Measurements from ENCODE around the gene CHCHD1. TPM values are rescaled to one million over a fixed set of nuclear protein-coding genes. Genes with fewer than 3 reads are reported as not detected.
A peak's percentile ranks its signal among the peaks of the same experiment; 100 is the strongest.
"Not testable (repeated sequence)": the region's sequence is repeated elsewhere in the genome, so short reads cannot be mapped to it uniquely, and the experiment has no call there.

CHCHD1 gene
- total RNA-seq (2014; rRNA removed; shearing (Covaris generic)) = 65.5 and 76.8 TPM in 2 replicates

DNA sequence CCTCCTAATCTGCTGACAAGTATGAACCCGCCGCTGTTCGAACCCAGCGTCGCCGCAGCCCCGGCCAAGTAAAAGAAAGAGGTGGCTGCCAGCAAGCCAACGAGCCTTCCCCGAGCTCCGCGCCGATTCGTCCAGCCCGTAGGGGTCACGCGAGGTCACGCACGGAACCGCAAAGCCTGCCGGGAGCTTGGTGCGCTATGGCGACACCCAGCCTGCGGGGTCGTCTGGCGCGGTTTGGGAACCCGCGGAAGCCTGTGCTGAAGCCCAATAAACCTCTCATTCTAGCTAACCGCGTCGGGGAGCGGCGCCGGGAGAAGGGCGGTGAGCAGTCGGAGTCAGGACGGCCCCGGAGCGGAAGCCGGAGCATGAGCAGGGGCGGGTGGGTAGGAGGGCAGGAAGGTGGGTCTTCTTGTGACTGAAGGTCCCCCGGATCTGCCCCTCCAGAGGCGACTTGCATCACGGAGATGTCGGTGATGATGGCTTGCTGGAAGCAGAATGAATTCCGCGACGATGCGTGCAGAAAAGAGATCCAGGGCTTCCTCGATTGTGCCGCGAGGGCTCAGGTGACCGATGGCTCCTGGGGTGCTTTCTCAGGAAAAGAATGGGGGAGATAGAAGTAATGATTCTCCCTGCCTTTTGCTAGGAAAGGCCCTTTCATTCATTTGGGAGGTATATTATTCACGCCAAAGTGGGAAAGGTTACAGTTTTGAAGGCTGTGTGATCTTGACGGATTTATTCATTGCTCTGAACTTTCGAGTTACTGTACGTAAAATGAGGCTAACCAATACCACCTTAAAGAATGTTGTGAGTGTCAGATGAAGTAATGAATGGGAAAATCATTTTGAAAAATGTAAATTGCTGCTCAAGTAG lies at the start of gene CHCHD1:
CHCHD1 (plus strand) TSS at position 170 of the 870 bp plus-strand sequence; CDS start at position 198, 28 bp downstream.
- peak; percentile 87 for DNase-seq (ENCODE audit: low spot score)
- in situ Hi-C loops (cut with HindIII; ENCODE audit: low sequenced_read_pairs) = no loop called here

DNA sequence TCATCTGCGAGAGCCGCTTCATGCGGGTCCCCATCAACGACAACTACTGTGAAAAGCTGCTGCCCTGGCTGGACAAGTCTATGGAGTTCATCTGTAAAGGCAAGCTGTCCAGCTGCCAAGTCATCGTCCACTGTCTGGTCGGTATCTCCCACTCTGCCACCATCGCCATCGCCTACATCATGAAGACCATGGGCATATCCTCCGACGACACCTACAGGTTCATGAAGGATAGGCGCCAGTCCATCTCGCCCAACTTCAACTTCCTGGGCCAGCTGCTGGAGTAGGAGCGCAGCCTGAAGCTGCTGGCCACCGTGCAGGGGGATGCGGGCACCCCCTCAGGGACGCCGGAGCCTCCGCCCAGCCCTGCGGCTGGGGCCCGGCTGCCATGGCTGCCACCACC lies 49.4 kb upstream of the CHCHD1 start:
- in situ Hi-C loops (cut with HindIII; ENCODE audit: low sequenced_read_pairs) = no loop called here
- no peak for DNase-seq (ENCODE audit: low spot score)

DNA sequence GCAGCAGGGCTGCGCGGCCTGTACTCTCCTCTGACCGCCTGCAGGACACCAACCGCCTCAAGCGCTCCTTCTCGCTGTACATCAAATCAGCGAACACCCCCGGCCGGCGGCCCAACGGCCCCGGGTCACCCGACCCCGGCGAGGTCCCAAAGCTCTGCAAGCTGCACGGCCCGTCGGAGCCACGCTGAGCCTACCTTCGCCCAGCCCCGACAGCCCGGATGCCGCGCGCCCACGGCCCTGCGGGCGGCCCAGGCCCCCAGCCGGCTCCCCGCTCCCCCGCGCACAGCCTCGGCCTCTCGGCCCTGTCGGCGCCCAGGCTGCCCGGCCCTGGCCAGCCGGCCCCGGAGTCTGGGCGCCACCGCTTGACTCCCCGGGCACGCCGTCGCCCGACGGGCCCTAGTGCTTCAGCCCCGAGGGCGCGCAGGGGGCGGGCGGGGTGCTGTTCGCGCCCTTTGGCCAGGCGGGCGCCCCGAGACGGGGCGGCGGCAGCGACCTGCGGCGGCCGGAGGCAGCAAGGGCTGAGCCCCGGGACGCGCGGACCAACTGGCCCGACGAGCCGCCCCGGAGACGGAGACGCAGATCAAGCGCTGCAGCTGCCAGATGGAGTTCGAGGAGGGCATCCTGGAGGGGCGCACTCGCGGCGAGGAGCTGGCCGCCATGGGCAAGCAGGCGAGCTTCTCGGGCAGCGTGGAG lies 48.8 kb upstream of the CHCHD1 start:
- in situ Hi-C loops (cut with HindIII; ENCODE audit: low sequenced_read_pairs) = no loop called here
- DNase-seq (ENCODE audit: low spot score) = no peak

DNA sequence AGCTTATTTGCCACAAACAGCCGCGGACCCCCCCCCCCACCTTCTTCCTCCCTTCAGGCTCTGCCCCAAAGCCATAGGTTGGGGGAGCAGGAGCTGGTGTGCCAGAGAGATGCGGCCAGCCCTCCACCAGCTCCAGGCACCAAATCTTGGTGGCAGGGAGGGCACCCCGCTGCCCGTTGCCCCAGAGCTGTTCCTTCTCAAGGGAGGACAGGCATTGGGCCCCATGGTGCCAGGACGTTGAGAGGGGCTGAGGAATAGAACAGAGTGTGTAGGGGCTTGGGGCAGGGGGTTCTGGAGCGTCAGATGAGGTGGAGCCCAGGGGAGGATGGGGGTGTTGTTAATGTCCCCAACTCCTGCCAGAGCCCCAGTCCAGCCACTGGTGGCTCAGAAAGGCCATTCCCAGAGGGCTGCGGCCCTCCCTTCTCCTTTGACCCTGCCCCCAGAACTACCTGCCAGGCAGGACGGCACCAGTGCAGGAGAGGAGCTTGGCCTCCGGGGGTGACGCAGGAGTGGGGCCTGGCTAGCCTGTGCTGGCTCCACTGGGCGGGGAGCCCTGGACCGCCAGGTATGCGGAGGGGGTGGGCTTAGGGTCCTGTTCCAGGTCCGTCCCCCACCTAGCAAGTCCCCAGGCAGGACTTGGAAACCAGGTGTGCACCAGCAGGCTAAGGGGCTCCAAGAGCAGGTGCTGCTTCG lies 47.7 kb upstream of the CHCHD1 start:
- no peak for DNase-seq (ENCODE audit: low spot score)
- in situ Hi-C loops (cut with HindIII; ENCODE audit: low sequenced_read_pairs) = no loop called here

DNA sequence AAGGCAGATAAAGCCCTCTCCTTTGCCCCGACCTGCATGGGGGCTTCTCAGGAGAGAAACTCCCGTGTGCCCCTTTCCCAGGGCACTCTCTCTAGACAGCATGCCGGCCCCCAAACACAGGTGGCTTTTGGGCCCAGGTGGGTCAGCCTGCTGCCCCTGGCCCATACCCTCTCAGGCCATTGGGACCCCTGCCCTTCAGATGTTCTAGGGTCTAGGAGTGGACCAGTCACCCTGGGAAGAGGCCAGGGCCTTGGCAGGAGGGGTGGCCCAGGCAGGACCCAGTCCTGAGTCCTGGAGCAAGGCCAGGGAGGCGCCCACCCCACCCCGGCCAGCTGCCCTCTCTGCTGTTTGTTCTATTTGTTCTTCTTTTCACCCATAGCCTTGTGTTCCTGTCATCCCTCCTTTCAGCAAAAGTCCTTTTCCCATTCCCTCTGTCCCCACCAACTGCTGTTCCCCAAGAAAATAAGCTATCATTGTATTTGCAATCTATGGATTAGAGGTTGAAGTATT lies 47.0 kb upstream of the CHCHD1 start:
- in situ Hi-C loops (cut with HindIII; ENCODE audit: low sequenced_read_pairs) = no loop called here
- no peak for DNase-seq (ENCODE audit: low spot score)

DNA sequence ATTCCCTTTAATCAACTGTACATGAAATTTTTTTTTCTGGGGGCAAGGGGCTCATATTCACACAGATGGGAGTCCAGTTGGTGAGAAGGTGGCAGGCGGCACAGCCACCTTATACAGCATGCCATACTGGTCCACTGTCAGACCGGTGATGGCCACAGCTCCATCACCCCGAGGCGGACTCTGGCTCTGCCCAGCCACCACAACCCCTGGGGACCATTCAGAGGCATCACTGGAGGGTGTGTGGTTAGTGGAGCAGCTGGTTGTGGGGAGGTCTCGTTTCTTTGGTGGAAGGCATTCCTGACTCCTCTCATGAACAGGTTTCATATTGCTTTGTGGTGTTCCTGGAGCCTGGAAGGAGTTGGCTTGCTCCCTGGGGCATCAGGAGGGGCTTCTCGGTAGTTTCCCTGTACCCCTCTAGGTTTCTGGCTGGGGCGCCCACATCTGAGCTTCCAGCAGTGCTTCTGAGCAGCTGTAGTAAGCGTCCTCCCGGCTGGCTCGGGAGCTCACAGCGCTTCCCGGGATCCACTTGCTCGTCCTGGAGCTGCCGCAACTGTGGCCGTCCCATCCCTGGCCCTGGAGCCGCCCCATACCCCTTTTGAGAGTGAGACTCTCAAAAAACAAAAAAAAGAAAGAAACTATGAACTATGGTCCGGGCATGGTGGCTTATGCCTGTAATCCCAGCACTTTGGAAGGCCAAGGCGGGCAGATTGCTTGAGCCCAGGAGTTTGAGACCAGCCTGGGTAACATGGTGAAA lies 41.2 kb upstream of the CHCHD1 start:
- in situ Hi-C loops (cut with HindIII; ENCODE audit: low sequenced_read_pairs); DNase-seq (ENCODE audit: low spot score): not testable (repeated sequence)

DNA sequence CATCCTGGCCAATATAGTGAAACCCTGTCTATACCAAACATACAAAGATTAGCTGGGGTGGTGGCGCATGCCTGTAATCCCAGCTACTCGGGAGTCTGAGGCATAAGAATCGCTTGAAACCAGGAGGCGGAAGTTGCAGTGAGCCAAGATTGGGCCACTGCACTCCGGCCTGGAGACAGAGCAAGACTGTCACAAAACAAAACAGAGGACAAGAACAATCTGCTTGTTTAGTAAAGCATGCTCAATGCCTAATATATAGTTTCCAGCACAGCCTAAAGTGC lies 39.5 kb upstream of the CHCHD1 start:
- no peak for DNase-seq (ENCODE audit: low spot score)
- in situ Hi-C loops (cut with HindIII; ENCODE audit: low sequenced_read_pairs) = no loop called here

DNA sequence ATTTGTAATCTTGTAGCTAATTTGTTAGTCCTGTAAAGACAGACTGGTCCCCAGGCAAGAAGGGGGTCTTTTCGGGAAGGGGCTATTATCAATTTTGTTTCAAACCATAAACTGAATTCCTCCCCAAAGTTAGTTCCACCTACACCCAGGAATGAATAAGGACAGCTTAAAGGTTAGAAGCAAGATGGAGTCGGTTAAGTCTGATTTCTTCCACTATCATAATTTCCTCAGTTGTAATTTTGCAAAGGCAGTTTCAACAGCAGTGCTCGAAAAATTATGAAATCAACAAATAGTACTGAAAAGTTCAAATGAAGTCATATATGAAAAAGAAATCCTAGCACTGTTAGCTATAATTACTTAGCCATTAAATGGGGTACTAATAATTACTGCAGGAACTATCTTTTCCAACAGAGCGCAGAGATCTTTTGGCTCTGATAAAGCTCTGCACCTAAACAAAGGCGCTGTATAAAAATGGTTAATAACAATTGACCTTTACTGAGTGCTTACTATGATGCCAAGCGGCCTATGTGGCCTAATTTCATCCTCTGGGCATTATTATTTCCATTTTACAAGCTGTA lies 38.4 kb upstream of the CHCHD1 start:
- in situ Hi-C loops (cut with HindIII; ENCODE audit: low sequenced_read_pairs) = no loop called here
- DNase-seq (ENCODE audit: low spot score) = no peak

DNA sequence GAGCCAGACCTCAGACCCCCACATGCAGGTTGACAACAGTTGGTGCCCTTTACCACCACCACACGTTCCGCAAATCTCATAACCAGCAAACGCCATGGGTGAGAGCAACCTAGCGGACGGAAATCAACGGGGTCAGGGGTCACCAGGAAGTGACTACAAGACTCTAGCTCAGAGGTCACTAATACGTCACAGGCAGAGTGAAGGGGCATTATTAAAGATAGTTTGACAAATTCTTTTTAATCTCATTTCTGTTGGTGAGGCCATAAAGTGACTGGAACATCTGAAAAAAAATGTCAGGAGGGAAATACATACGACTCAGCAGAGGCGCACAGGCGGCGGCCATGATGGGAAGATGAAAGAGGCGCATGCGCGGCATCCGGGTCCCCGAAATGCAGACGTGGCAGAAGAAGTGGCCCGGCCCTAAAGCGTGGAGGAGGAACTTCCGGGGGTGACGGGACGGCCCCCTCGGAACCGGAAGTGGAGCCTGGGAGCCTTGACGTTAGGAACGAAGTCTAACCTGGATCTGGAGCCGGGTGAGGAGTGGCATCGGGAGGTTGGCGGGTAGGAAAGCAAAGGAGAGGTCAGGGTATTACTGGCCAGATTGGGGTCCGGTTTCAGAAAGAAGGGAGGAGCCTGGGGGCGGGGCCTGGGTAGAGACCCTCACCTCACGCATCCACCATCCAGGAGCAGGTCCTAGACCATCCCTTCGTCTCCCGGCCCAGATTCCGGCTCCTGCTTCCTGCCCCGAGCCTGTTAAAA lies 37.8 kb upstream of the CHCHD1 start, which contains the start of gene SEC24C:
SEC24C (plus strand) TSS at position 468 of the 759 bp plus-strand sequence. CDS start 2,461 bp downstream, outside the sequence.
- in situ Hi-C loops (cut with HindIII; ENCODE audit: low sequenced_read_pairs) = no loop called here
- DNase-seq (ENCODE audit: low spot score) = peak; percentile 97

DNA sequence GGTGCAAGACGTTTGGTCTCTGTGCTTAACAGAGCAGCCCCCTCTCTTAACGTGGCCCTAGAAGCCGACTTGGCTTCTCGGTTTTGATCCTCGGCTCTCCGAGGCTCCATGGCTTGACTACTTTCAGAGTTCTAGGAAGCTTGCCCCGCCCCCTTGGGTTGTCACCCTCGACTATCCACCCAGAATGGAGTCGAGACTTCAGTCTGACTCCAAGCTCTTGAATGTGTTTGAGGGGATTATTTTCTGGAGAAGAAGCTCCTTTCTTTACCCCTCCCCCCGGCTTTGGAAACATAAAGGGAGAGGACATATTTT lies 37.2 kb upstream of the CHCHD1 start:
- in situ Hi-C loops (cut with HindIII; ENCODE audit: low sequenced_read_pairs) = no loop called here
- DNase-seq (ENCODE audit: low spot score) = no peak

DNA sequence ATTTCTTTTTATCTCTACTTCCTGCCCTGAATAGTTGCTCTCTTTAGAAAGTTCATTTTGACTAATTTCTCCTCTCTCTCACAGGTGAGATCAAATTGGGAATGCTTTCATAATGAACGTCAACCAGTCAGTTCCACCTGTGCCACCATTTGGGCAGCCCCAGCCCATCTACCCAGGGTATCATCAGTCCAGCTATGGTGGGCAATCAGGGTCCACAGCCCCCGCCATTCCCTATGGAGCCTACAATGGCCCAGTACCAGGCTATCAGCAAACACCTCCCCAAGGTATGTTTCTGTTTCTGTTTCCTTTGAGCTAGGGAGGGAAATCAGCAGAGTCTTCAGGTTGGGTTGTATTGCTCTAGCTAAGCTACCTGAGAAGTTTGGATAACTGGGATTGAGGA lies 35.1 kb upstream of the CHCHD1 start:
- in situ Hi-C loops (cut with HindIII; ENCODE audit: low sequenced_read_pairs) = no loop called here
- DNase-seq (ENCODE audit: low spot score) = no peak

DNA sequence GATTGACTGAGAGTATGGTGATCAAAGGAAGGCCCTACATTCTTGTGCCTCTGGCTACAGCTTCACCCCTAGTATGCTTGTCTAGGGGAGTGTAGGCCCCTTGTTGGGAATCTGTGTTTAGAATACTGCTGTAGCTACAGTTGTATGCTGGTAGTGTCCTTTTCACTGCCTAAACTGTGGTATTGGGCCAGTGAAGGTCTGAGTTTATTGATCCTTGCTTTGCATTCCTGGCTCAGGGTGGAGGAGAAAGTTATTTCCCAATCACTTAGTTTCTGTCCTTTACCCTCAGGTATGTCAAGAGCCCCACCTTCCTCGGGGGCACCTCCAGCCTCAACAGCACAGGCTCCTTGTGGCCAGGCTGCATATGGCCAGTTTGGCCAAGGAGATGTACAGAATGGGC lies 31.0 kb upstream of the CHCHD1 start:
- in situ Hi-C loops (cut with HindIII; ENCODE audit: low sequenced_read_pairs) = no loop called here
- DNase-seq (ENCODE audit: low spot score) = no peak

DNA sequence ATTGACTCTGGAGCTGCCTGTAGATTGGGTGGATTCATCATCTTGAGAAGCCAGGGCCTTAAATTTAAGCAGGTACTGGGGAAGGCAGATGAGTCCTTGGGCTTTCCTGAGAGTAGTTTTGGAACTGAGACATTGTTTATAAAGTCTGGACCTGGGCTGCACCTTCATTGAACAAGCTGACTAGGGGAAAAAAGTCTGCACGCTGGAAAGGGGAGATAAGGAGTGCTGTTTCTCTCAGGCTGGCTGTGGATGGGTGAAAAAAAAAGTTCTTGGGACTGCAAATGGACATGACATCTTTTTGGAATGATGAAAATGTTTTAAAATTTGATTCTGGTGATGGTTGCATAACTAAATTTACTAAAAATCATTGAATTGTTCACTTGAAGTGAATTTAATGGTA lies 25.7 kb upstream of the CHCHD1 start:
- no peak for DNase-seq (ENCODE audit: low spot score)
- in situ Hi-C loops (cut with HindIII; ENCODE audit: low sequenced_read_pairs) = no loop called here

DNA sequence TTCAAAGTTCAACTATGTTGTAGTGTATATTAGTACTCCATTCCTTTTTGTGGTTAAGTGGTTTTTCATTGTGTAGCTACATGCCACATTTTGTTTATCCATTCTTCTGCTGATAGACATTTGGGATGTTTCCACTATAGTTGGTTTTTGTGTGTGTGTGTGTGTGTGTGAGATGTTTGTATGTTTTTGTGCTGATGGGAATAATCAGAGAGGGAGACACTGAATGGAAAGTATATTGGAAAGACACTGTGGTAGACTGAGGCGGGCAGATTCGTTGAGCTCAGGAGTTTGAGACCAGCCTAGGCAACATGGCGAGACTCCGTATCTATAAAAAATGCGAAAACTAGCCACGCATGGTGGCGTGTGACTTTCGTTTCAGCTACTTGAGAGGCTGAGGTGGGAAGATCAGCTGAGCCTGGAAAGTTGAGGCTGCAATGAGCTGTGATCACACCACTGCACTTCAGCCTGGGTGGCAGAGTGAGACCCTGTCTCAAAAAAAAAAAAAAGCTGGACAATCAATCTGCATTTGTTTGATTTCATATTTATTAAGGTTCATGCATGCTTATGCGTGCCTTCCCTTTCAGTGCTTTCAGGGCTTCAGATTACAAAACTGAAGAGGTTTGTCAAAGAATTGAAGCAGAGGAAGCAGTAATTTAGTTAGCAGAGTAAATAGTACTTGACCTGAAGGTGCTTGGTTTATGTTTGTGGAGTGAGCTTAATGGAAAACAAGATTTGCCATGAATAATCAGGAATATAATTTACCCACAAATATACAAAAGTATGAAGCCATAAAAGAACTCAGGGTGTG lies 22.9 kb upstream of the CHCHD1 start:
- in situ Hi-C loops (cut with HindIII; ENCODE audit: low sequenced_read_pairs) = no loop called here
- DNase-seq (ENCODE audit: low spot score) = no peak

DNA sequence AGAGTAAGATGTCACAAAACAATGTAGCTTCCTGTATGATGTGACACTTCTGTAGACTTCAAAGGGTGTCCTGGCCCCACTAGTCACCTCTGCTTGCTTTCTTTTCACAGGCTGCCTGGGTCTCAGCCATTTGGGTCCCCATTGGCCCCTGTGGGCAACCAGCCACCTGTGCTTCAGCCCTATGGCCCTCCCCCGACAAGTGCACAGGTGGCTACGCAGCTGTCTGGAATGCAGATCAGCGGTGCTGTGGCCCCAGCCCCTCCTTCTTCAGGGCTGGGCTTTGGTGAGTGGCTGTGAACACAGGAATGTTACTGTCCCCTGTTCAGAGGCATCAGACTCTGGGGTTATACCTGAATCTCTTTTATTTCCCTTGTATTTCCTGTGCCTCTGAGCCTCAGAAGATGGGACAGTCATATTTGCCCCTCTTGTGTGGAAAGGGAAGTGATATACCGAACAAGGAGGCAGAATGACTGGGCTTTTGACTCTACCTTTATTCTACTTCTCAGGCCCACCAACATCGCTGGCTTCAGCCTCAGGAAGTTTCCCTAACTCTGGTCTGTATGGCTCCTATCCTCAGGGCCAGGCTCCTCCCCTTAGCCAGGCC lies 22.2 kb upstream of the CHCHD1 start:
- no peak for DNase-seq (ENCODE audit: low spot score)

DNA sequence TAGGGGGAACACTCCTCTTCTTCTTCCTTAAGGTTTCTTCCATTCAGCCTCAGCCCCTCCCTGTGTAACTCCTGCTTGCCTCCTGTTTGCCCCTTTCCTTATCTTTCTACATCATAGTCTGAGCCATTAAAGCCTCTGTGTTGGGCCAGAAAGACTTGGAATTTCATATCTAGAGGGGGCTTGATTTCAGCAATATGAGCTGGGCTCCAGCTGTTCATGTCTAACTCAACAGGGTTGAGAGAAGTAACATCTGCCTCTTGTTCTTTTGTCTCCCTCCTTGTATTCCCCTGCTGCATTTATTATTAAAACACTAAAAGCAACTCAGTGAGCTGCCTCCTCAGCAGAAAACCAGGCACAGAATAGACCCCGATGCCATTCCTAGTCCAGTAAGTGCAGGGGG lies 20.1 kb upstream of the CHCHD1 start:
- in situ Hi-C loops (cut with HindIII; ENCODE audit: low sequenced_read_pairs) = no loop called here
- DNase-seq (ENCODE audit: low spot score) = no peak

More for the DNA sequence above, 22.2 kb upstream of the CHCHD1 start:
- in situ Hi-C loops (cut with HindIII; ENCODE audit: low sequenced_read_pairs) = no loop called here

DNA sequence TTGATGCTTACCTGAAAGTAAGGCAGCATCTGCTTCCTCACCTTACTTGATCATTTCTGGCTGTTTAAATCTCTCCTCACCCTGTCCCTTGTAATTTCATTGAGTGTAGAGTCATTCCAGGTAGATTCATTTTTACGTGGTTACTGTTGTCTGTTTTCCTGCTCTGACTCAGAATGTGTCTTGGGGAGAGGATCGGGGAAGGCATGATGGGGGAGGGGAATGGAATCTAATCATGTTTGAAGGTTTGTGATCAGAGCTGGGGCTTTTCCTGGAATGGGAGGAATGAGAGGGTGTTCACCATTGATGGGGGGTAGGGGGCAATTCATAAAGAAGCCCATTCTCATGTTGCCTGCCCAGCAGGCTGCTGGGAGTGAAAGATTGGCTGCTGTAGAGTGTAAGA lies 18.9 kb upstream of the CHCHD1 start:
- no peak for DNase-seq (ENCODE audit: low spot score)
- in situ Hi-C loops (cut with HindIII; ENCODE audit: low sequenced_read_pairs) = no loop called here

Measured in G401 (cell line).